ENCODE results near the gene PDE11A.

DNA sequence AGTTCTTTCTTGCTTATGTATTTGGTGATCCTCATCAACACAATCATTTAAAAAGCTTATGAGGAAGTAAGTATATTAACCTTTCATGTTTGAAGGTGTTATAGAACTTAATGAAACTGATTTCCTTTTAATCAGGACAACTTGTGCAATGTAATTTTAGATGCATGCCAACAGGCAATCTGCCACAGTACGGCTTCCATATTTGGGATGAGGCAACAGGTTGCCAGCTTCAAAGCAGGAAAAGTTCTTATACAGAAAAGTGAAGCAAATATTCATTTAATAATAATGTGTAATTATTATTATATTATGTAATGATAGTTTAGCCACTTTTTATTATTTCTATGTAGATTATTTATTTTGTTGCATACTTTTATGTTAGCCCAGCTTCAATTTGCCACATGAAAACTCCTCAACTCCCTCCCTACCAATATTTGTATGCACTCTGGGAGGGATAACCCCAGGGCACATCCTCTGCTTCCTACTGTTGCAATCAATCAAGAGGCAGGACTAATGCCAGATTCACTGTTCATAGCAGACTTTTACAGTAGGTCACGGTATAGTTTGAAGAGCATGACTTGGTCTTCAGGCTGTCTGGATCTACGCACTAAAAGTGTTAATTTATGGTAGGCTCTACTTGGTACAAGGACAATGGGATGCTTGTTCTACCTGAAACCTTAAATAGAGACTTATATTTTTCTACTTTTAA is 402.8 kb downstream of the PDE11A start:
- TF ChIP-seq SIN3A (IDR thresholded peaks at IDR 0.05; ENCODE audit: borderline replicate concordance, insufficient read depth, low read length), result no peak
- TF ChIP-seq TAF1 (IDR thresholded peaks at IDR 0.05; ENCODE audit: borderline replicate concordance, insufficient read depth, low read length), result no peak
- TF ChIP-seq POLR2AphosphoS5 (IDR thresholded peaks at IDR 0.05; ENCODE audit: low read depth, low read length), result no peak
- TF ChIP-seq, protein P1, sequence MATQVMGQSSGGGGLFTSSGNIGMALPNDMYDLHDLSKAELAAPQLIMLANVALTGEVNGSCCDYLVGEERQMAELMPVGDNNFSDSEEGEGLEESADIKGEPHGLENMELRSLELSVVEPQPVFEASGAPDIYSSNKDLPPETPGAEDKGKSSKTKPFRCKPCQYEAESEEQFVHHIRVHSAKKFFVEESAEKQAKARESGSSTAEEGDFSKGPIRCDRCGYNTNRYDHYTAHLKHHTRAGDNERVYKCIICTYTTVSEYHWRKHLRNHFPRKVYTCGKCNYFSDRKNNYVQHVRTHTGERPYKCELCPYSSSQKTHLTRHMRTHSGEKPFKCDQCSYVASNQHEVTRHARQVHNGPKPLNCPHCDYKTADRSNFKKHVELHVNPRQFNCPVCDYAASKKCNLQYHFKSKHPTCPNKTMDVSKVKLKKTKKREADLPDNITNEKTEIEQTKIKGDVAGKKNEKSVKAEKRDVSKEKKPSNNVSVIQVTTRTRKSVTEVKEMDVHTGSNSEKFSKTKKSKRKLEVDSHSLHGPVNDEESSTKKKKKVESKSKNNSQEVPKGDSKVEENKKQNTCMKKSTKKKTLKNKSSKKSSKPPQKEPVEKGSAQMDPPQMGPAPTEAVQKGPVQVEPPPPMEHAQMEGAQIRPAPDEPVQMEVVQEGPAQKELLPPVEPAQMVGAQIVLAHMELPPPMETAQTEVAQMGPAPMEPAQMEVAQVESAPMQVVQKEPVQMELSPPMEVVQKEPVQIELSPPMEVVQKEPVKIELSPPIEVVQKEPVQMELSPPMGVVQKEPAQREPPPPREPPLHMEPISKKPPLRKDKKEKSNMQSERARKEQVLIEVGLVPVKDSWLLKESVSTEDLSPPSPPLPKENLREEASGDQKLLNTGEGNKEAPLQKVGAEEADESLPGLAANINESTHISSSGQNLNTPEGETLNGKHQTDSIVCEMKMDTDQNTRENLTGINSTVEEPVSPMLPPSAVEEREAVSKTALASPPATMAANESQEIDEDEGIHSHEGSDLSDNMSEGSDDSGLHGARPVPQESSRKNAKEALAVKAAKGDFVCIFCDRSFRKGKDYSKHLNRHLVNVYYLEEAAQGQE (IDR thresholded peaks at IDR 0.05; ENCODE audit: insufficient read depth in 1 of 2, low read depth in 2 of 2, low read length in 2 of 2), result no peak
